SU-DHL-6 (cell line): ENCODE data around the gene MARCHF3.

Source experiments
- H2AFZ ChIP-seq: fragments of 200-600 bp; sonication (generic); 2 replicates; pipeline ENCODE4 v1.6.1; 2014; ENCODE audit warnings: low read depth, mild to moderate bottlenecking, moderate library complexity, mixed read lengths, antibody characterized with exemption, low read length; ENCODE audit not compliant: severe bottlenecking
- H3F3A ChIP-seq: fragments of 200-600 bp; shearing (Covaris generic); 2 replicates; pipeline ENCODE4 v1.6.0; 2016; ENCODE audit warnings: antibody characterized with exemption, mild to moderate bottlenecking; ENCODE audit not compliant: insufficient read depth
- H3K27ac ChIP-seq: fragments of 200-600 bp; sonication (generic); 2 replicates; pipeline ENCODE4 v1.5.1; 2016; ENCODE audit warnings: low read depth, mild to moderate bottlenecking, low read length, moderate library complexity, mixed read lengths
- H3K27me3 ChIP-seq: fragments of 200-600 bp; sonication (generic), shearing (Covaris generic); 2 replicates; pipeline ENCODE4 v1.6.0; 2014; ENCODE audit warnings: mild to moderate bottlenecking, low read length
- H3K36me3 ChIP-seq: fragments of 200-600 bp; sonication (generic); 2 replicates; pipeline ENCODE4 v1.6.1; 2014; ENCODE audit warnings: mild to moderate bottlenecking, low read length, mixed read lengths
- H3K4me2 ChIP-seq: fragments of 300-600, 200-600 bp; shearing (Covaris generic), sonication (generic); 2 replicates; pipeline ENCODE4 v1.6.0; 2014; ENCODE audit warnings: low read length, low read depth, mild to moderate bottlenecking; ENCODE audit not compliant: poor library complexity, severe bottlenecking
- H3K4me3 ChIP-seq: fragments of 200-600 bp; sonication (generic); 2 replicates; pipeline ENCODE4 v1.5.1; 2014; ENCODE audit warnings: antibody characterized with exemption, low read length, mild to moderate bottlenecking, mixed read lengths; ENCODE audit not compliant: insufficient read depth, poor library complexity, severe bottlenecking
- H3K79me2 ChIP-seq: fragments of 200-600 bp; sonication (generic); 2 replicates; pipeline ENCODE4 v1.6.1; 2014; ENCODE audit warnings: mild to moderate bottlenecking, low read length, moderate library complexity; ENCODE audit not compliant: insufficient read depth
- H3K9ac ChIP-seq: fragments of 200-600 bp; sonication (generic); 2 replicates; pipeline ENCODE4 v1.7.0; 2014; ENCODE audit warnings: mild to moderate bottlenecking, low read length
- H3K9me2 ChIP-seq: fragments of 200-600 bp; sonication (generic); replicated peaks from 2 replicates; pipeline ENCODE4 v1.6.1; 2014; ENCODE audit warnings: low read length; ENCODE audit not compliant: insufficient read depth
- H3K9me3 ChIP-seq: fragments of 200-600 bp; sonication (generic); 2 replicates; pipeline ENCODE4 v1.6.1; 2014; ENCODE audit warnings: low read length, mixed read lengths; ENCODE audit not compliant: insufficient read depth
- H4K20me1 ChIP-seq: fragments of 200-600 bp; sonication (generic); 2 replicates; pipeline ENCODE4 v1.6.1; 2014; ENCODE audit warnings: low read depth, mild to moderate bottlenecking, antibody characterized with exemption, low read length, moderate library complexity, mixed read lengths
- CTCF ChIP-seq: fragments of 200-600 bp; sonication (generic); IDR thresholded peaks from one replicate; pipeline ENCODE4 v1.5.1; 2017; ENCODE audit warnings: antibody characterized with exemption, mild to moderate bottlenecking, low read length, moderate library complexity; ENCODE audit not compliant: insufficient read depth, poor library complexity, severe bottlenecking
- EZH2phosphoT487 ChIP-seq: fragments of 200-600 bp; sonication (generic), shearing (Covaris generic); conservative IDR thresholded peaks from 2 replicates; pipeline ENCODE4 v1.6.1; 2018; ENCODE audit warnings: mild to moderate bottlenecking, antibody characterized with exemption, low read length, moderate library complexity, mixed read lengths

MARCHF3 gene

GRCh38 chr5:126976520-126977172, 53.7 kb downstream of the MARCHF3 start:
- Histone ChIP-seq H3K9ac (no peak overlapping the region), H4K20me1 (no peaks in the 10 kb centered on the region), H3K9me3 (no peaks in the 10 kb centered on the region), H3K9me2 (no peaks in the 10 kb centered on the region), H3K4me3 (no peak overlapping the region), H3K27ac (no peak overlapping the region), H3K79me2 (no peaks in the 10 kb centered on the region), H3K27me3 (no peaks in the 10 kb centered on the region), H3F3A (no peaks in the 10 kb centered on the region), H3K4me2 (no peak overlapping the region), H2AFZ (no peak overlapping the region), H3K36me3 (no peaks in the 10 kb centered on the region)
- no peak for TF ChIP-seq CTCF
- TF ChIP-seq EZH2phosphoT487, result no peak

DNA sequence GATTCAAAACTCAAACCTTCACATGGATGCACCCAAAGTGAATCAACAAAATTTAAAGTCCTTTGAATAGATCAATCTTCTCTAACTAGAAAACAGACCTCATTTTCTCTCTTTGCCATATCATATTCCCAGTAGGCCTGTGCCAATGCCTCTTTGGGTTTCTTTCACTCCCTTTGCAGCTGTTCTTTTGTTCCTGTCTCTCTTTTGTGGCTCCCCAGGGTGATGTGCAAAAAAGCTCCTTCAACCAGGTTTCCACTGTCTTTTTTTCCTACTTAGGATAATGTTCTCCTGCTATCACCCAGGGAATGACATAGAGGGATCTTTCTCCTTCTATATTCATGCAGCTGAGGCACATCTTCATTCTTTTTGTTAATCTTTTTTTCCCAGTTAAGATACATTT, 54.6 kb downstream of the MARCHF3 start:
- H3K27me3 ChIP-seq, result no peaks in the 10 kb centered on the region
- H3K9me3 ChIP-seq, result no peaks in the 10 kb centered on the region
- H3F3A ChIP-seq, result no peaks in the 10 kb centered on the region
- no peaks in the 10 kb centered on the region for H4K20me1 ChIP-seq
- no peak overlapping the region for H3K9ac ChIP-seq
- H2AFZ ChIP-seq, result no peak overlapping the region
- H3K27ac ChIP-seq, result no peak overlapping the region
- no peaks in the 10 kb centered on the region for H3K79me2 ChIP-seq
- no peaks in the 10 kb centered on the region for H3K9me2 ChIP-seq
- TF ChIP-seq CTCF, result no peak
- no peaks in the 10 kb centered on the region for H3K36me3 ChIP-seq
- no peak overlapping the region for H3K4me3 ChIP-seq
- H3K4me2 ChIP-seq, result no peak overlapping the region

DNA sequence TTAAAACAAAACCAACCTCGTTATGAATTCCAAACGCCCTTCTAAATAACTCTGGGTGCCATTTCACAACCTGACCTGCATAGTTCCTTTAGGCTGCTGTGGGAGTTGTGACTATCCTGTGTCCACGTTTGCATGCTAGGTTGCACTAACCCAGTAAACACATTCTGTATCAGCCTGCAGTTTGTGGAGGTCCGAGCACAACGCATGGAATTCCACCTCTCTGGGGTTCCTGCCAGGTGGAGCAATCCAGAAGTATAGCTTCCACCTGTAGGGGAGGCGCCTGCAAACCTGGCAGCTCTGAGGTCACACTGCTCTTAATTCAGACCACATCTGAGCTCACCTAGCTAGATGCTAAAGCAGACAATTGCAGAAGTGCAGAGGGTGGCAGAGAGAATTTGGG, 57.2 kb downstream of the MARCHF3 start:
- Histone ChIP-seq H4K20me1 (no peaks in the 10 kb centered on the region), H2AFZ (no peak overlapping the region), H3F3A (no peaks in the 10 kb centered on the region), H3K36me3 (no peaks in the 10 kb centered on the region), H3K4me2 (peak overlapping the region; percentile 11), H3K9me2 (no peaks in the 10 kb centered on the region), H3K27me3 (no peaks in the 10 kb centered on the region), H3K9me3 (no peaks in the 10 kb centered on the region), H3K79me2 (no peaks in the 10 kb centered on the region), H3K4me3 (no peak overlapping the region), H3K9ac (no peak overlapping the region), H3K27ac (no peak overlapping the region)
- TF ChIP-seq EZH2phosphoT487 (no peak), CTCF (no peak)
